ENCODE data around the gene ARAP3. TPM values are rescaled to one million over a fixed set of nuclear protein-coding genes. Genes with fewer than 3 reads are reported as not detected.

The ARAP3 gene
- total and polyA plus RNA-seq, 2 experiments from 2014 or later = 0.59 to 1.6 TPM

- DNase-seq (ENCODE audit: low read depth in 1 of 2, low spot score in 1 of 2) = no peak
- Histone ChIP-seq H3K4me1 (ENCODE audit: low read depth) (peaks cover 9% of the 10 kb centered on the region), H3K4me3 (no peak overlapping the region), H3K27me3 (no peaks in the 10 kb centered on the region), H3K36me3 (no peaks in the 10 kb centered on the region), H3K9me3 (ENCODE audit: low read depth) (no peaks in the 10 kb centered on the region), H3K27ac (no peak overlapping the region)
- TF ChIP-seq CTCF (IDR thresholded peaks at IDR 0.05; ENCODE audit: low read depth, low read length) = no peak
Observed at GRCh38 chr5:141717043-141717442, 35.0 kb upstream of the ARAP3 start.

- no peaks in the 10 kb centered on the region for H3K27me3 ChIP-seq
- no peak for TF ChIP-seq CTCF (IDR thresholded peaks at IDR 0.05; ENCODE audit: low read depth, low read length)
- DNase-seq (ENCODE audit: low read depth in 1 of 2, low spot score in 1 of 2) = no peak
- H3K4me1 ChIP-seq (ENCODE audit: low read depth) = peaks cover 9% of the 10 kb centered on the region
- no peaks in the 10 kb centered on the region for H3K9me3 ChIP-seq (ENCODE audit: low read depth)
- H3K27ac ChIP-seq = no peak overlapping the region
- no peaks in the 10 kb centered on the region for H3K36me3 ChIP-seq
- H3K4me3 ChIP-seq = no peak overlapping the region
Observed at GRCh38 chr5:141716468-141716867, 34.4 kb upstream of the ARAP3 start.

DNA sequence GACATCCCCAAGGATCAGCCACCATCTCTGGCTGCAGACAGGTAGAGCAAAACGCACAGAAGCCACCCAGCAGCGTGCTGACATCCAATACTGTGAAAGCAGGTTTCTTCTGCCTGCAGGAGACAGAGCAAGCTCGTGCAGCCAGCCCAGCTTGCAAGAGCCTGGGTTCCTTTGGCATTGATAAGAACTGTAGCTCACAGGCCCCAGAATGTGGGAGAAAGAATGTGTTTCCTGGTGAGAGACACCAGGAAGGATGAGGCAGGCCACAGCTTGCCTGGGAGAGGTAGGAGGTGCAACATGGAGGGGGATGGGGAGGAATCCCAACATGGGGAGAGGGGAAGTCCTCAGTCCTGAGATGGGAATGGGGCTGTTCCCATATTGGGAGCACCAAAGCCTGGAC lies 34.0 kb upstream of the ARAP3 start:
- Histone ChIP-seq H3K27me3 (no peaks in the 10 kb centered on the region), H3K4me1 (ENCODE audit: low read depth) (peaks cover 9% of the 10 kb centered on the region), H3K4me3 (no peak overlapping the region), H3K27ac (no peak overlapping the region), H3K9me3 (ENCODE audit: low read depth) (no peaks in the 10 kb centered on the region), H3K36me3 (no peaks in the 10 kb centered on the region)
- no peak for TF ChIP-seq CTCF (IDR thresholded peaks at IDR 0.05; ENCODE audit: low read depth, low read length)
- DNase-seq (ENCODE audit: low read depth in 1 of 2, low spot score in 1 of 2) = peak in 1 of 2 donors; percentile 14

- DNase-seq (ENCODE audit: low read depth in 1 of 2, low spot score in 1 of 2) = no peak
- Histone ChIP-seq H3K27ac (no peak overlapping the region), H3K9me3 (ENCODE audit: low read depth) (no peaks in the 10 kb centered on the region), H3K27me3 (no peaks in the 10 kb centered on the region), H3K4me1 (ENCODE audit: low read depth) (peaks cover 9% of the 10 kb centered on the region), H3K36me3 (no peaks in the 10 kb centered on the region), H3K4me3 (no peak overlapping the region)
- TF ChIP-seq CTCF (IDR thresholded peaks at IDR 0.05; ENCODE audit: low read depth, low read length) = no peak
Observed at GRCh38 chr5:141715346-141715905, 33.4 kb upstream of the ARAP3 start.

GRCh38 chr5:141714542-141715310 lies 32.7 kb upstream of the ARAP3 start:
- H3K36me3 ChIP-seq = no peaks in the 10 kb centered on the region
- no peak overlapping the region for H3K27ac ChIP-seq
- H3K4me3 ChIP-seq = no peak overlapping the region
- no peak for TF ChIP-seq CTCF (IDR thresholded peaks at IDR 0.05; ENCODE audit: low read depth, low read length)
- peak in 1 of 2 donors; percentile 17 for DNase-seq (ENCODE audit: low read depth in 1 of 2, low spot score in 1 of 2)
- no peaks in the 10 kb centered on the region for H3K27me3 ChIP-seq
- peaks cover 9% of the 10 kb centered on the region for H3K4me1 ChIP-seq (ENCODE audit: low read depth)
- H3K9me3 ChIP-seq (ENCODE audit: low read depth) = no peaks in the 10 kb centered on the region
